Astrocyte (in vitro differentiated cells and primary cell): ENCODE results near the gene SIX3.

Source experiments
- EZH2 ChIP-seq: IDR thresholded peaks from 2 replicates; pipeline ENCODE4 v1.6.1; 2012; ENCODE audit warnings: mild to moderate bottlenecking, low read length, inconsistent platforms; ENCODE audit not compliant: insufficient read depth
- TF ChIP-seq, protein P1 (sequence below): IDR thresholded peaks from 2 replicates; pipeline ENCODE4 v1.5.1; 2011; ENCODE audit warnings: low read depth, mild to moderate bottlenecking, inconsistent platforms, low read length, moderate library complexity; ENCODE audit not compliant: insufficient read depth

DNA sequence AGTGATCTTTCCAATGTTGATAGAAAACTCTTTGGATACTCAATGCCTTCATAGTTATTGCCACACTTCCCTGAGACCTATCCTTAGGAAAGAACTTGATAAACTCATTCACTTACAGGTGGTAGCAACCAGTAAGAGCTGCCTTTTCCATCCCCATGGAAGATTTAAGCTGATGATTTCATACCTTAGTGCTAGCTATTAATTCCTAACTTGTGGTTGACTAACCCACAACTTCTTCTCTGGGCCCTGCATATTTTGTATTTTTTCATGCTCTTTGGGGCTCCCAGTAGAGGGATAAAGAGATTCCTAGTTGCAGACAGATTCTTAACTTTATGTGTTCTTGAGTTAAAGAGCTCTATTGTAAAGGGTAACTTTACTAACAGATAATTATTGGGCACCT, 25.2 kb upstream of the SIX3 start:
- TF ChIP-seq, protein P1, sequence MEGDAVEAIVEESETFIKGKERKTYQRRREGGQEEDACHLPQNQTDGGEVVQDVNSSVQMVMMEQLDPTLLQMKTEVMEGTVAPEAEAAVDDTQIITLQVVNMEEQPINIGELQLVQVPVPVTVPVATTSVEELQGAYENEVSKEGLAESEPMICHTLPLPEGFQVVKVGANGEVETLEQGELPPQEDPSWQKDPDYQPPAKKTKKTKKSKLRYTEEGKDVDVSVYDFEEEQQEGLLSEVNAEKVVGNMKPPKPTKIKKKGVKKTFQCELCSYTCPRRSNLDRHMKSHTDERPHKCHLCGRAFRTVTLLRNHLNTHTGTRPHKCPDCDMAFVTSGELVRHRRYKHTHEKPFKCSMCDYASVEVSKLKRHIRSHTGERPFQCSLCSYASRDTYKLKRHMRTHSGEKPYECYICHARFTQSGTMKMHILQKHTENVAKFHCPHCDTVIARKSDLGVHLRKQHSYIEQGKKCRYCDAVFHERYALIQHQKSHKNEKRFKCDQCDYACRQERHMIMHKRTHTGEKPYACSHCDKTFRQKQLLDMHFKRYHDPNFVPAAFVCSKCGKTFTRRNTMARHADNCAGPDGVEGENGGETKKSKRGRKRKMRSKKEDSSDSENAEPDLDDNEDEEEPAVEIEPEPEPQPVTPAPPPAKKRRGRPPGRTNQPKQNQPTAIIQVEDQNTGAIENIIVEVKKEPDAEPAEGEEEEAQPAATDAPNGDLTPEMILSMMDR = no peak
- no peak for TF ChIP-seq EZH2
